OCI-LY1 (cell line): Measurements from ENCODE around the gene PACRG.

Experiments used
- H2AFZ ChIP-seq: fragments of 200-600 bp; sonication (generic), shearing (Covaris generic); 2 replicates; pipeline ENCODE4 v1.6.0; 2014; ENCODE audit warnings: antibody characterized with exemption, mild to moderate bottlenecking, low read length
- H3F3A ChIP-seq: fragments of 200-600 bp; sonication (generic), shearing (Covaris generic); 2 replicates; pipeline ENCODE4 v1.6.0; 2014; ENCODE audit warnings: mild to moderate bottlenecking, antibody characterized with exemption, low read length, moderate library complexity; ENCODE audit not compliant: insufficient read depth
- H3K27ac ChIP-seq: fragments of 200-600 bp; sonication (generic); 2 replicates; pipeline ENCODE4 v1.5.1; 2014; ENCODE audit warnings: low read length, mixed run types, mild to moderate bottlenecking, low read depth; ENCODE audit not compliant: poor library complexity, severe bottlenecking
- H3K27me3 ChIP-seq: fragments of 200-600 bp; sonication (generic); 2 replicates; pipeline ENCODE4 v1.6.0; 2014; ENCODE audit warnings: antibody characterized with exemption, mild to moderate bottlenecking, low read length, moderate library complexity; ENCODE audit not compliant: insufficient read depth
- H3K36me3 ChIP-seq: fragments of 200-600 bp; sonication (generic); 2 replicates; pipeline ENCODE4 v1.6.1; 2014; ENCODE audit warnings: mild to moderate bottlenecking, antibody characterized with exemption, low read length, moderate library complexity, mixed read lengths; ENCODE audit not compliant: insufficient read depth
- H3K4me1 ChIP-seq: fragments of 200-600 bp; sonication (generic); 2 replicates; pipeline ENCODE4 v1.5.1; 2014; ENCODE audit warnings: mild to moderate bottlenecking, low read length, moderate library complexity; ENCODE audit not compliant: insufficient read depth, severe bottlenecking
- H3K4me2 ChIP-seq: fragments of 200-600 bp; sonication (generic), shearing (Covaris generic); 2 replicates; pipeline ENCODE4 v1.6.1; 2014; ENCODE audit warnings: low read length
- H3K4me3 ChIP-seq: fragments of 200-600 bp; sonication (generic); 2 replicates; pipeline ENCODE4 v1.5.1; 2014; ENCODE audit warnings: low read length, low read depth, mild to moderate bottlenecking, mixed read lengths; ENCODE audit not compliant: poor library complexity, severe bottlenecking
- H3K79me2 ChIP-seq: fragments of 200-600 bp; shearing (Covaris generic); 2 replicates; pipeline ENCODE4 v1.6.1; 2016; ENCODE audit warnings: mixed run types, low read length, mixed read lengths; ENCODE audit not compliant: insufficient read depth
- H3K9ac ChIP-seq: fragments of 200-600 bp; sonication (generic), shearing (Covaris generic); 2 replicates; pipeline ENCODE4 v1.6.1; 2014; ENCODE audit warnings: mild to moderate bottlenecking, low read length, mixed read lengths
- H3K9me2 ChIP-seq: fragments of 200-600 bp; sonication (generic), shearing (Covaris generic); 2 replicates; pipeline ENCODE4 v1.6.1; 2014; ENCODE audit warnings: low read depth, mild to moderate bottlenecking, low read length, mixed read lengths
- H3K9me3 ChIP-seq: fragments of 200-600 bp; shearing (Covaris generic); 2 replicates; pipeline ENCODE4 v1.6.1; 2014; ENCODE audit warnings: low read length, mixed read lengths
- H4K20me1 ChIP-seq: fragments of 200-600 bp; sonication (generic), shearing (Covaris generic); 2 replicates; pipeline ENCODE4 v1.6.0; 2016; ENCODE audit warnings: mild to moderate bottlenecking, low read length; ENCODE audit not compliant: insufficient read depth
- CTCF ChIP-seq: fragments of 200-600 bp; sonication (generic), shearing (Covaris generic); IDR thresholded peaks from 2 replicates; pipeline ENCODE4 v1.5.1; 2017; ENCODE audit warnings: mild to moderate bottlenecking, antibody characterized with exemption, low read length, moderate library complexity, mixed read lengths
- EZH2 ChIP-seq: fragments of 200-600 bp; sonication (generic), shearing (Covaris generic); IDR thresholded peaks from 2 replicates; pipeline ENCODE4 v1.8.0; 2017; ENCODE audit warnings: borderline replicate concordance, mixed run types, mild to moderate bottlenecking, antibody characterized with exemption, low read length, moderate library complexity, mixed read lengths

Gene PACRG

GRCh38 chr6:163146036-163146435 is 418.3 kb downstream of the PACRG start:
- H3K9me3 ChIP-seq = no peaks in the 10 kb centered on the region
- H4K20me1 ChIP-seq = no peaks in the 10 kb centered on the region
- H2AFZ ChIP-seq = no peak overlapping the region
- H3K27me3 ChIP-seq = no peaks in the 10 kb centered on the region
- H3K79me2 ChIP-seq = no peaks in the 10 kb centered on the region
- no peaks in the 10 kb centered on the region for H3K4me1 ChIP-seq
- H3K27ac ChIP-seq = no peak overlapping the region
- no peak overlapping the region for H3K4me2 ChIP-seq
- no peaks in the 10 kb centered on the region for H3K36me3 ChIP-seq
- no peaks in the 10 kb centered on the region for H3K9me2 ChIP-seq
- no peak overlapping the region for H3K4me3 ChIP-seq
- no peaks in the 10 kb centered on the region for H3F3A ChIP-seq
- TF ChIP-seq CTCF (no peak), EZH2 (no peak)
- no peak overlapping the region for H3K9ac ChIP-seq

DNA sequence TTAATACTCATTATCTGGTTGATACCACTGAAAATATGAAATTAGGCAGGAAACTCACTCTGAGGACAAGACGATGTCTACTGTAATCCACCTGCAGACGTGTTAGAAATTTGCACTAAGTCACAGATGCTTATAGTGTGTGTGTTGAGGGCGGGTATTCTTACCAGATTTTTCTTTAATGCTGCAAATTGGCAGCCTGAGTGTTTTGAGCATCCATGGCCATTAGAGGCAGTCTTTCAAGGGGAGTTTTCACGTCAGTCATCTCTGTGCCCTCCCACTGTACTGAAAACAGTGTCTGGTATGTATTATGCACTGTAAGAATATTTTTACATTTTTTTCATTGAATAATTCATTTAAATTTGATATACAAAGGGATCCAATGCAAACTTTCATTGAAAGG is 420.2 kb downstream of the PACRG start:
- H3K36me3 ChIP-seq = no peaks in the 10 kb centered on the region
- H4K20me1 ChIP-seq = no peaks in the 10 kb centered on the region
- no peak for TF ChIP-seq EZH2
- peak; percentile 21; the same call in 1 of the 2 replicates for TF ChIP-seq CTCF
- H3K9ac ChIP-seq = no peak overlapping the region
- H2AFZ ChIP-seq = no peak overlapping the region
- no peaks in the 10 kb centered on the region for H3K9me3 ChIP-seq
- no peaks in the 10 kb centered on the region for H3F3A ChIP-seq
- no peak overlapping the region for H3K27ac ChIP-seq
- no peaks in the 10 kb centered on the region for H3K9me2 ChIP-seq
- no peak overlapping the region for H3K4me2 ChIP-seq
- no peaks in the 10 kb centered on the region for H3K79me2 ChIP-seq
- H3K4me1 ChIP-seq = no peaks in the 10 kb centered on the region
- no peaks in the 10 kb centered on the region for H3K27me3 ChIP-seq
- no peak overlapping the region for H3K4me3 ChIP-seq

DNA sequence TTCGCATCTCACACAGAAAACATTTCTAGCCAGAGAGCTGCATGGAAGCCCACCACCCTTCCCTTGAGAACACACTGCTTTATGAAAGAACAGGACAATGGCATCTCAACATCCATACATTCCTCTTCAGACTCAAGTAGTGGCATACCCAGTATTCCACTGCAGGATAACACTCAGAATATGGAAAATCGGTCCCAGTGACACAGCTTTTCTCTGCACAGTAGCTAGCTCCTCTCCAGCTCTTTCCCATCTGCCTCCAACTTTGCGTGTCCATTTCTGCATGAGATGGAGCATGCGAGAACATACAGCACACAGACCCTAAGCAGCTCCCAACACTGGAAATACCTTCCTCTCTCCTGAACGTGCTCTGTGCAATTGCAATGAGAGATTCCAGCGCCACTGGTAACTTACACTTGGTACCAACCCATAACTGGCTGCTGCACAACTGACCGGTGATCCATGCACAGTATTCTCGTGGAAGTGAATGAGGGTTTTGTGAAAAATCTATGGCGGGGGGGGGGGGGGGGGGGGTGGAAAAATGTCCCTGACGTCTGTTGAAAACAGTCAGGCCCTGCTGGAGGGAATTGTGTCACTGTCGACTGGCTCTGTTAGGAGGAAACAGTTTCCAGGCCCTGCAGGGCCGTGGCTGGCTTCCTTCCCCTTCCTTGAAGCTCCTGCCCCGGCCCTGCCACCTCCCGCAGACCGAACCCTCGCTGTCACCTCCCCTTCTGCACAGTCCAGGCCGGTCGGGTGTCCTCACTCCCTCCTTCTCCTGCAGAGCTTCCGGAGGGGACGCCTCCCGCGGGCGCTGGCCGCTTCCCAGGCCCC is 420.9 kb downstream of the PACRG start:
- TF ChIP-seq CTCF (no peak), EZH2 (no peak)
- Histone ChIP-seq H2AFZ (no peak overlapping the region), H3K4me3 (no peak overlapping the region), H3K9me2 (no peaks in the 10 kb centered on the region), H3K4me1 (no peaks in the 10 kb centered on the region), H3K9me3 (no peaks in the 10 kb centered on the region), H3F3A (no peaks in the 10 kb centered on the region), H3K9ac (no peak overlapping the region), H3K27ac (no peak overlapping the region), H3K79me2 (no peaks in the 10 kb centered on the region), H4K20me1 (no peaks in the 10 kb centered on the region), H3K36me3 (no peaks in the 10 kb centered on the region), H3K27me3 (no peaks in the 10 kb centered on the region), H3K4me2 (no peak overlapping the region)
